ENCODE results near the gene C1orf52.
"Not testable (repeated sequence)": the region's sequence is repeated elsewhere in the genome, so short reads cannot be mapped to it uniquely, and the experiment has no call there.

C1orf52 gene

GRCh38 chr1:85277802-85278201, 18.3 kb upstream of the C1orf52 start:
- DNase-seq (ENCODE audit: low spot score): no peak

GRCh38 chr1:85276978-85277639, 17.6 kb upstream of the C1orf52 start:
- DNase-seq (ENCODE audit: low spot score): no peak

- DNase-seq (ENCODE audit: low spot score): peak; percentile 98
Measured at GRCh38 chr1:85276215-85276977, 16.9 kb upstream of the C1orf52 start, which contains the start of gene BCL10. Gene BCL10 (minus strand): TSS chr1:85276632. CDS start chr1:85276352, 280 bp downstream.

- no peak for DNase-seq (ENCODE audit: low spot score)
Measured at GRCh38 chr1:85275701-85276214, 16.3 kb upstream of the C1orf52 start.

GRCh38 chr1:85274969-85275453, 15.5 kb upstream of the C1orf52 start:
- DNase-seq (ENCODE audit: low spot score): no peak

- DNase-seq (ENCODE audit: low spot score): no peak
Measured at GRCh38 chr1:85273397-85273796, 13.9 kb upstream of the C1orf52 start.

- no peak for DNase-seq (ENCODE audit: low spot score)
Measured at GRCh38 chr1:85268801-85269585, 9.5 kb upstream of the C1orf52 start.

- DNase-seq (ENCODE audit: low spot score): no peak
Measured at GRCh38 chr1:85267313-85267712, 7.9 kb upstream of the C1orf52 start.

- DNase-seq (ENCODE audit: low spot score): no peak
Measured at GRCh38 chr1:85264150-85264549, 4.7 kb upstream of the C1orf52 start.

- DNase-seq (ENCODE audit: low spot score): no peak
Measured at GRCh38 chr1:85262985-85263384, 3.5 kb upstream of the C1orf52 start.

- DNase-seq (ENCODE audit: low spot score): no peak
Measured at GRCh38 chr1:85259912-85260274, 431 bp upstream of the C1orf52 start.

- DNase-seq (ENCODE audit: low spot score): no peak
Measured at GRCh38 chr1:85258536-85259117, 835 bp downstream of the C1orf52 start.

GRCh38 chr1:85249042-85249441, 10.4 kb downstream of the C1orf52 start:
- not testable (repeated sequence) for DNase-seq (ENCODE audit: low spot score)

- no peak for DNase-seq (ENCODE audit: low spot score)
Measured at GRCh38 chr1:85245891-85246290, 13.6 kb downstream of the C1orf52 start.

- no peak for DNase-seq (ENCODE audit: low spot score)
Measured at GRCh38 chr1:85245456-85245855, 14.0 kb downstream of the C1orf52 start.

GRCh38 chr1:85244271-85245061, 15.0 kb downstream of the C1orf52 start:
- DNase-seq (ENCODE audit: low spot score): no peak

- no peak for DNase-seq (ENCODE audit: low spot score)
Measured at GRCh38 chr1:85243372-85243771, 16.1 kb downstream of the C1orf52 start.

GRCh38 chr1:85240643-85241042, 18.8 kb downstream of the C1orf52 start:
- DNase-seq (ENCODE audit: low spot score): no peak

- DNase-seq (ENCODE audit: low spot score): no peak
Measured at GRCh38 chr1:85240174-85240601, 19.3 kb downstream of the C1orf52 start.

GRCh38 chr1:85237613-85238012, 21.8 kb downstream of the C1orf52 start:
- DNase-seq (ENCODE audit: low spot score): no peak
